ENCODE measurements around the gene RENBP.

The RENBP gene

DNA sequence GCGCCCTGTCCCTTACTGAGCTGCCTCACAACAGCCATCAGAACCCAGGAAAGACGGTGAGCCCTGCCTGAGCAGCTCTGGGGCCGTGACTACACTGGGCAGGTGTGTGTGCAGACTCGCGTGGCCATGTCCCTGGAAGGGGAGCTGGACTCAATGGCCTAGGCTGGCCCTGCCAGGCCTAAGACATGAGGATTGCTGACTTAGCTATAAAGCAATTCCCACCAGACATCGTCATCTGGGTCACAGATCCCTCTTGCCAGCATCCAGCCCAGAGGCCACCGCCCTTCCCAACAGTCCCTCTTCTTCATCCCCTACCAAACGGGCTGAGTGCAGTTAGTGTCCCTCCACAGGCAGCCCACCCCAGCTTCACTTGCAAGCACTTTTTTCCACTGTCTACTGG is 13.3 kb downstream of the RENBP start:
- H3K27ac ChIP-seq, result no peak overlapping the region
- H3K9ac ChIP-seq (ENCODE audit: insufficient read length), result no peak overlapping the region
- H3K36me3 ChIP-seq (ENCODE audit: insufficient read depth, low read length), result peaks cover 5% of the 10 kb centered on the region; the same call in 1 of the 2 replicates
- no peak for DNase-seq (ENCODE audit: low read depth, low spot score)
- TF ChIP-seq POLR2AphosphoS5 (IDR thresholded peaks at IDR 0.05; ENCODE audit: borderline replicate concordance, low read depth, low read length) (no peak), FOXP2 (optimal IDR thresholded peaks at IDR 0.05; ENCODE audit: control extremely low read depth, extremely low read length, insufficient read depth) (no peak), EZH2 (IDR thresholded peaks at IDR 0.05) (no peak)
- no peaks in the 10 kb centered on the region for H3K9me3 ChIP-seq (ENCODE audit: low read depth, low read length)
- H3K4me3 ChIP-seq, result no peak overlapping the region

DNA sequence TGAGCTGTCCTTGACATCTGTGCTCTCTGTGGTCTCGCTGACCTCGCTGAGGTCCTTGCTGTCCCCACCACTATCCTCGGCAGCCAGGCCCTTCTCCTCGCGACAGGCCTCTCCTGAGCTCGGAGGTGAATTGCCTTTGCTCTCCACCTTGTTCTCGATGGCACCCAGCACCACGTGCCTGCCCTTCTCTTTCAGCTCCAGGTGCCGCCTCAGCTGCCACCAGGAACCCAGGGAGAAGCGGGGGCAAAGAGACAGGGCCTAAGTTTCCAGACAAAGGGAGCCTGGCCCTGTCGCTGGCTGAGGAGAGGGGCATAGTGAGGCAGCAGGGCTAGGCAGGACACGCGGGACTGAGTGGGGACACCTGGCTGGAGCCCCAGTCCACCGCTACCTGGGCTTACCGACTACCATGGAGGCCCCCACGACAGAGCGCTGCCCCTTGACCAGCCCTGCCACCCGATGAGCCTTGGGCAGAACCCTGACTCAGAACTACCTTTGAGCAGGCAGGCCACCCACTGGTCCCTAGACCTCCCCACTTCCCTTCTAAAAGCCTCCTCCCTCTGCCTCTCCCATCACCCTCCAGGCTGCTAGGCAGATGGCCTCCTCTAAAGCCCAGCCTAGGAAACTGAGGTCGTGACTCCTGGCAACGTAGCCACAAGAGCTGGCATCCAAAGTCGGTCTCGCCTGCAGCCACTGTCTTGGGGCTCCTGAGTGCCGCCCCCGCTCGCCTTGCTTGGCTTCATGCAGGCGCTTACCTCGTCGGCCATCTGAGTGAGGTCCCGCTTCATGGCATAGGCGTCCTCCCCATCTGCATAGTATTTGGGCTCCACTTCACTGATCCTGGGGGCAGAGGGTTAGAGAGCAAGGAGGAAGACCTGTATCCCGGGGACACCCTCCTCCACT is 14.2 kb downstream of the RENBP start:
- Histone ChIP-seq H3K4me3 (no peak overlapping the region), H3K36me3 (ENCODE audit: insufficient read depth, low read length) (peaks cover 5% of the 10 kb centered on the region; the same call in 1 of the 2 replicates), H3K27ac (no peak overlapping the region), H3K9me3 (ENCODE audit: low read depth, low read length) (no peaks in the 10 kb centered on the region), H3K9ac (ENCODE audit: insufficient read length) (no peak overlapping the region)
- no peak for DNase-seq (ENCODE audit: low read depth, low spot score)
- TF ChIP-seq POLR2AphosphoS5 (IDR thresholded peaks at IDR 0.05; ENCODE audit: borderline replicate concordance, low read depth, low read length) (no peak), EZH2 (IDR thresholded peaks at IDR 0.05) (no peak), FOXP2 (optimal IDR thresholded peaks at IDR 0.05; ENCODE audit: control extremely low read depth, extremely low read length, insufficient read depth) (no peak)

DNA sequence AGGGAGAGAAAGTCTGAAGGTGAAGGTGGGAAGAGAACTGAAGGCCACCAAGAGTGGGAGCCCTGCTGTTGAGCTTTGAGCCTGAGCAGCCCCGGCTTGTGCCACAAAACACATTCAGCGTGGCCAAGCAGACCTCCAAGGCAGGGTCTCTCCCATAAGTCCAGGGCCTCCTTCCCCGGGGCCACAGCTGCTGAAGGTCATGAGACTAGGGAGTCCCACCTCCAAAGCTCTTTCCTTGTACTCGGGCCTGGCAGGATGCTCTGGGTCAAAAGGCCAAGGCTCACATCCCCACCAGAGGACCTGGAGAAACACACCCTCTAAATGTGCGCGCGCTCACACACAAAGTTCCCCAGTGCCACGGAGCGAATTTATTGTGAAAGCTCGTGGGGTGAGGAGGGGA is 14.9 kb downstream of the RENBP start:
- Histone ChIP-seq H3K9ac (ENCODE audit: insufficient read length) (no peak overlapping the region), H3K9me3 (ENCODE audit: low read depth, low read length) (no peaks in the 10 kb centered on the region), H3K4me3 (no peak overlapping the region), H3K36me3 (ENCODE audit: insufficient read depth, low read length) (peaks cover 5% of the 10 kb centered on the region; the same call in 1 of the 2 replicates), H3K27ac (peak overlapping the region; percentile 10; the same call in 1 of the 2 replicates)
- TF ChIP-seq EZH2 (IDR thresholded peaks at IDR 0.05), result no peak
- no peak for TF ChIP-seq FOXP2 (optimal IDR thresholded peaks at IDR 0.05; ENCODE audit: control extremely low read depth, extremely low read length, insufficient read depth)
- no peak for TF ChIP-seq POLR2AphosphoS5 (IDR thresholded peaks at IDR 0.05; ENCODE audit: borderline replicate concordance, low read depth, low read length)
- no peak for DNase-seq (ENCODE audit: low read depth, low spot score)

DNA sequence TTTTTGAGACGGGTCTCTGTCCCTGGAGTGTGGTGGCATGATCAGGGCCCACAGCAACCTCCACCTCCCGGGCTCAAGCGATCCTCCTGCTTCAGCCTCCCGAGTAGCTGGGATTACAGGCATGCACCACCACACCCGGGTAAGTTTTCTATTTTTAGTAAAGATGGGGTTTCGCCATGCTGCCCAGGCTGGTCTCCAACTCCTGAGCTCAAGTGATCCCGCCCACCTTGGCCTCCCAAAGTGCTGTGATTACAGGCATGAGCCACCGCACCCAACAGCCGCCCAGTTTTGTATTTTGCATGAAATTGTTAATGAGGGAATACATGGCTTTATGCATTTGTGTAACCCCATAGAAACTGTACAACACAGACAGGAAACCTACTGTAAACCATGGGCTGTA is 15.6 kb downstream of the RENBP start:
- peak overlapping the region; percentile 69 for H3K4me3 ChIP-seq
- H3K9ac ChIP-seq (ENCODE audit: insufficient read length), result no peak overlapping the region

DNA sequence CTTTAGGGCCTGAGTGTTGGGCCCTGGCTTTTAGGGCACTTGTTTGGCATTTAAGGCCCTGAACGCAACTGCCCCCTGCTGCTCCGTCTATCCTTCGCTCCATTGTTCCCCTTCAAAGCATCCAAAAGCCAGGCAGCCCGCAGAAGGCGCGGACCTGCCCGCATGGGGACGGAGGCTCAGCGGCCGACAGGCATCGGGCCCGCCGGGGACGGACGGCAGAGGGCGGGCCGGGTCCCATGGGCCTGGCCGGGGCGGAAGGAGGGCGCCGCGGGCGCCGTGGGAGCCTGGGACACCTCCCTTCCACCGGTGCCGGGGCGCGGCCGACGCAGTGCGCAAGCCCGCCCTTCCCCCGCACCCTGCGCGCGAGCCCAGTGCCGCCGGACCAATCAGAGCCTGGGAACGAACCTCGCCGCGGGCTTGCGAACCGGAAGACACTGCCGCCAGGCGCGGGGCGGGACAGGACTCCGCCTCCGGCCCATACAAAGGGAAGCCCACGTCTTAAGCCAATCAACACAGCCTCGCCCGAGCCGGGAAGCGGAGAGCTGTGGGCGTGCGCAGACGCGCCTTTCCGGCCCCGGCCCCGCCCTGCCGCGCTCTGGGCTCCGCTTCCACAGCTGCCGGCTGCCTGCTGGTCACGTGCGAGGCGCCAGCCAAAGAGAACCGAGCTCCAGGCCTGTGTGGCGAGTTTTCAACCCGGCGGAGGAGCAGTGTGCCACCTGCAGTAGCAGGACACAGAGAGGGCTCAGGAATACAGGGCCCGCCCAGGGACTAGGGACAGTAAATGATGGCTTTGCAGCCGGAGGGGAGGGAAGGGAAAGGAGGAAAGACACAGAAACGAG is 16.3 kb downstream of the RENBP start:
- H3K4me3 ChIP-seq, result peak overlapping the region; percentile 81
- H3K36me3 ChIP-seq (ENCODE audit: insufficient read depth, low read length), result peaks cover 5% of the 10 kb centered on the region; the same call in 1 of the 2 replicates
- peak overlapping the region; percentile 95 for H3K9ac ChIP-seq (ENCODE audit: insufficient read length)
- peak overlapping the region; percentile 94 for H3K27ac ChIP-seq
- H3K9me3 ChIP-seq (ENCODE audit: low read depth, low read length), result no peaks in the 10 kb centered on the region
- DNase-seq (ENCODE audit: low read depth, low spot score), result peak; percentile 69
- TF ChIP-seq EZH2 (IDR thresholded peaks at IDR 0.05), result no peak
- peak; percentile 80 for TF ChIP-seq POLR2AphosphoS5 (IDR thresholded peaks at IDR 0.05; ENCODE audit: borderline replicate concordance, low read depth, low read length)
- TF ChIP-seq FOXP2 (optimal IDR thresholded peaks at IDR 0.05; ENCODE audit: control extremely low read depth, extremely low read length, insufficient read depth), result peak; percentile 78

More for the DNA sequence above, 15.6 kb downstream of the RENBP start:
- no peak for DNase-seq (ENCODE audit: low read depth, low spot score)
- TF ChIP-seq FOXP2 (optimal IDR thresholded peaks at IDR 0.05; ENCODE audit: control extremely low read depth, extremely low read length, insufficient read depth), result no peak
- TF ChIP-seq POLR2AphosphoS5 (IDR thresholded peaks at IDR 0.05; ENCODE audit: borderline replicate concordance, low read depth, low read length), result no peak
- TF ChIP-seq EZH2 (IDR thresholded peaks at IDR 0.05), result no peak
- Histone ChIP-seq H3K36me3 (ENCODE audit: insufficient read depth, low read length) (peaks cover 5% of the 10 kb centered on the region; the same call in 1 of the 2 replicates), H3K27ac (no peak overlapping the region), H3K9me3 (ENCODE audit: low read depth, low read length) (no peaks in the 10 kb centered on the region)

DNA sequence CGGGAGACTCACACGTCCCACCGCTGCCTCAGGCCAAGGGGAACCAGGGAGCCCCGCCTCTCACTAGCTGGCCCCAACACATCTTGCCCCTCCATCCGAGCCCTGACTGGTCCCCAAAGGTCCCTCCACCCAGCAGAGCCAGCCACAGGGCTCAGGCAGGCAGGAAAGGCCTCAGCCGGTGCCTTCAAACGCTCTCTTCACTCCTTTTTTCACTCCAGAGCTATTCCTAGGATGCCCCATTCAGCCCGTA is 16.8 kb downstream of the RENBP start:
- H3K27ac ChIP-seq, result peak overlapping the region; percentile 94
- DNase-seq (ENCODE audit: low read depth, low spot score), result no peak
- no peaks in the 10 kb centered on the region for H3K9me3 ChIP-seq (ENCODE audit: low read depth, low read length)
- peak overlapping the region; percentile 81 for H3K4me3 ChIP-seq
- peak overlapping the region; percentile 95 for H3K9ac ChIP-seq (ENCODE audit: insufficient read length)
- TF ChIP-seq FOXP2 (optimal IDR thresholded peaks at IDR 0.05; ENCODE audit: control extremely low read depth, extremely low read length, insufficient read depth), result no peak
- no peak for TF ChIP-seq EZH2 (IDR thresholded peaks at IDR 0.05)
- TF ChIP-seq POLR2AphosphoS5 (IDR thresholded peaks at IDR 0.05; ENCODE audit: borderline replicate concordance, low read depth, low read length), result no peak
- peaks cover 5% of the 10 kb centered on the region; the same call in 1 of the 2 replicates for H3K36me3 ChIP-seq (ENCODE audit: insufficient read depth, low read length)

DNA sequence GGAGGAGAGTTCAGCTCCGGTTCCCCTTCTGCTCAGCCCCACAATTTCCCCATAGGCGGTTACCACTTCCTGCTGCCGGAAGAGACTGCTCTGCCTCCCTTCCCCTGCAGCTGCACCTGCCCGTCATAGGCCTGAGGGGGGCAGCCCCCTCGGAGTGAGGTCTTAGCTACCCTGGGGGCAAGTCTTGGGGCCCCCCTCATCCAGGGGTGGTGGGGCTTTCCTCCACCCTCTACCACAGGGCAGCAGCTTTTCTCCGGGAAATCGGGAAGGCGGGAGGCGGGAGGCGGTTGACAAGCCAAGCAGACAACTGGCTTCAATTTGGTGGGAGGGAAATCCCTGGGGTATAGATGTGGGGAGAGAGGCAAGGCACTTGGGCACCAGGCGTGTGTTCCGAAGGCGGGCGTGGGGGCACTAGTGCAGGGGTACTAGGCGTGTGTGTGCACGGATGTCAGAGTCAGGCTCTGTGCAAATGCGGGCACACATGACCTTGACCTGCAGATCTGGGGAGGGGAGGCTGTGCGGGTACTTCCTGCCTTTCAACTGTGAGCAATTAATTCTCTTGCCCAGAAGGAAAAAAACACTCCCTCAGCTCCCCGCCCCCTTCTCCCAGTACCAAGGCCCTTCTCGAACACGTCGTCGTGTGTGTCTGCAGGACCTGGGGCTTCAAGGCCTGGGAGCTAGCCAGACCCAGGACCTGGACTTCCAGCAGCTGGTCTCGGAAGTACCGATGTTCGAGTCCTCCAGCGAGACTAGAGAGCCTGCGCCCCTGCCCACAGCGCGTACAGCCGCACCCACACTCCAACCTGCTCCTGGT is 17.4 kb downstream of the RENBP start:
- H3K27ac ChIP-seq, result peak overlapping the region; percentile 94
- peak; percentile 64 for DNase-seq (ENCODE audit: low read depth, low spot score)
- TF ChIP-seq EZH2 (IDR thresholded peaks at IDR 0.05), result no peak
- no peak for TF ChIP-seq FOXP2 (optimal IDR thresholded peaks at IDR 0.05; ENCODE audit: control extremely low read depth, extremely low read length, insufficient read depth)
- H3K36me3 ChIP-seq (ENCODE audit: insufficient read depth, low read length), result peaks cover 4% of the 10 kb centered on the region; the same call in 1 of the 2 replicates
- H3K9ac ChIP-seq (ENCODE audit: insufficient read length), result peak overlapping the region; percentile 95
- H3K4me3 ChIP-seq, result peak overlapping the region; percentile 81
- no peaks in the 10 kb centered on the region for H3K9me3 ChIP-seq (ENCODE audit: low read depth, low read length)
